ENCODE measurements around the gene ZCRB1.

ZCRB1 gene

GRCh38 chr12:42327227-42327590 lies 1.3 kb upstream of the ZCRB1 start:
- DNase-seq (ENCODE audit: low read depth, low spot score): no peak

DNA sequence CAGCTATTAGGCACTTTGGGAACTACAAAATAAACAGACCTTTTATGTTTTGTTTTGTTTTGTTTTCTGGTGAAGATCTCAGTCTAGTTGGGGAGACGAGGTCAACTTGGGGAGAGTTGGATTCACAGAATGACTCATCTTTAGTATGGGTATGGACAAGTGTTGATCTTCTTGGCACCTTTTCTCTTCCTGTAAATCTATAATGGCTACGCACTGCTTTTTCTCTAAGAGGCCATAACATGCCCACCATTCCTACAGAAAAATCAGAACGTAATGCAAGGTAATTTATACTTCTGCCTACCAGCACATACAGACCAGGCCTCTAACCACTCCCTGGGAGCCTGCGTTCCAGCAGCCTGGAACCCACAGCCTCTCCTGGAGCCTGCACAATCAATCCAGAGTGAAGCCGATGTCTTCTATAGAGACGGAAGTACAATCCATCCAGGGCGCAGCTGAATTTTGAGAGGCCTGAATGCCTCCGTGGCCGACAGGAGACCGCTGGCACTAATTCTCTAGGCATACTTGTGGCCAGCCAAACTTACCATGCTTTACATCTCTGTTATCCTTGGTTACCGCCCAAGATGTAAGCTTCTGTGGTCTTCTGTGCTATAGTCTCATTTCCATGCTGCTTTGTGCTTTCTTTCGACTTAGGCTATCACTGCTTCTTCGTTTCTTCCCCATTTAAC lies 790 bp upstream of the ZCRB1 start:
- DNase-seq (ENCODE audit: low read depth, low spot score): peak; percentile 43

DNA sequence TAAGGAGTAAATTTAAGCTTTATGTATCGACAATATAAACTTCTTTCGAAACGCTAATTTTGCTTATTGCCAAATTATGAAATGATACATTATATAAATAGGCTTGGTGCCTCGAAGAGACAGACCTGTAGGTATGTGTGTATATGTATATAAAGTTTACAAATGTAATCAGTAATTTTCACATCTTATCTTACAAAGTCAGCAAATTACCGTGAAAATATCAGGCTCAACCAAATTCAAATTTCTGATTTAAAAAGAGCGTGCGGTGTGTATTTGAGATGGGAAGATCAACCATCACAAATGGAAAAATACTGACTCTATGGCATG lies 605 bp downstream of the ZCRB1 start:
- DNase-seq (ENCODE audit: low read depth, low spot score): no peak

DNA sequence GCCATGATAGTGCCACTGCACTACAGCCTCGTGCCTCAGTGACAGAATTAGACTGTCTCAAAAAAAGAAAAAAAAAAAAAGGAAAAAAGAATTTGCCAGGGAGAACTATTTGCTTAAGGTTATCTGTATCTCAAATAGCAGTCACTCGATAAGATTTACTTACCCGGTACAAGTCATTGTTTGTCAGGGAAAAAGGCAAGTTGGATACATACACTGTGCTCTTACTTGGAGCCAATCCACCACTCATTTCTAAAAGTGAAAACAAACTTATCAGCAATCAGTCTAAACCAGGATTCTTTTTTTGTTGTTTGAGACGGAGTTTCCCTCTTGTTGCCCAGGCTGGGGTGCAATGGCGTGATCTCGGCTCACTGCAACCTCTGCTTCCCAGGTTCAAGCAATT lies 2.0 kb downstream of the ZCRB1 start:
- no peak for DNase-seq (ENCODE audit: low read depth, low spot score)

DNA sequence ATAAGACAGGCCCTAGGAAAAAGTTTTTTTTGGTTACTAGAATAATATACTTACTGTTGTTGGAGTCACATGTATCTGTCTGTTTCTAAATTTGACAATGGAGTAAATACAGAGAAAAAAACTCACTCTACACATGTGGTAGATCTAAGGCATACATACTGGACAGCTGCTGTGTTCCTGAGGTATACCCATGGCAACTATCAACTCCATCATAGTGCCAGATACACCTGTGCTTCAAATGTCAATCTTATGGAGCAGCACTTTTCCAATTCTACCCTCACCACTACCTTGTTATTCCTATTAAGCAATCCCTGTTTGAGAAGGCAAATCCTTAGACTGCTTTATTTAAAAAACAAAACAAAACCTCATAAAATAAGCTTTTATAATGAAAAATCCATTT lies 3.3 kb downstream of the ZCRB1 start:
- no peak for DNase-seq (ENCODE audit: low read depth, low spot score)

DNA sequence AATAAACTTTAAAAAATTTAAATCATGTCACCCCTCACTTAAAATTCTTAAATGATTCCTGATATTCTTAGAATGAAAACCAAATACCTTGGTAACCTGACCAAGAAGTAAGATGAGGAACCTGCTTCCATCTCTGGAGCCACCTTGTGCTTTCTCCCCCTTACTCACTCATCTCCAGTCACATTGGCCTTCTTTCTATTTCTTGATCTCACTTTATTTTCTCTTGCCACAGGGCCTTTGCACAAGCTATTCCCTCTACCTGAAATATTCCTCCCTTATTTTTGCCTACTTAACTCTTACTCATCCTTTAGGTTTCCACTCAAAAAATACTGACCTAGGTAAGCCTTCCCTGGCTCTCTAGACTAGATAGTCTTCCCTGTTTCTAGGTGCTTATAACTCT lies 5.1 kb downstream of the ZCRB1 start:
- DNase-seq (ENCODE audit: low read depth, low spot score): no peak

- DNase-seq (ENCODE audit: low read depth, low spot score): no peak
Measured at GRCh38 chr12:42315108-42315507, 10.8 kb downstream of the ZCRB1 start.

- no peak for DNase-seq (ENCODE audit: low read depth, low spot score)
Measured at GRCh38 chr12:42309996-42310395, 15.9 kb downstream of the ZCRB1 start.

DNA sequence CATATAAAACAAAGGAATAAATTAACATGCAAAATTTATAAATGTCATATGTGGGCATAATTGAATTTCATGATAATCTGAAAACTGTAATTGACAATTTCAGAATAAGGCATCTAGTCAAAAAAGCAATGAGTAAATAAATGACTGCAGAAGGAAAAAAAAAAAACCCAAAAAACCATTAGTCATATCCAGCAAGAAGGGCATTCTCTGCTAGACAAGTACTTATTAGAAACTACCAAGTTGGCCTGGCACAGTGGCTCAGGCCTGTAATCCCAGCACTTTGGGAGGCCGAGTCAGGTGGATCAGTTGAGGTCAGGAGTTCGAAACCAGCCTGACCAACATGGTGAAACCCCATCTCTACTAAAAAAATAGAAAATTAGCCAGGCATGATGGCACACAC lies 17.5 kb downstream of the ZCRB1 start:
- no peak for DNase-seq (ENCODE audit: low read depth, low spot score)

DNA sequence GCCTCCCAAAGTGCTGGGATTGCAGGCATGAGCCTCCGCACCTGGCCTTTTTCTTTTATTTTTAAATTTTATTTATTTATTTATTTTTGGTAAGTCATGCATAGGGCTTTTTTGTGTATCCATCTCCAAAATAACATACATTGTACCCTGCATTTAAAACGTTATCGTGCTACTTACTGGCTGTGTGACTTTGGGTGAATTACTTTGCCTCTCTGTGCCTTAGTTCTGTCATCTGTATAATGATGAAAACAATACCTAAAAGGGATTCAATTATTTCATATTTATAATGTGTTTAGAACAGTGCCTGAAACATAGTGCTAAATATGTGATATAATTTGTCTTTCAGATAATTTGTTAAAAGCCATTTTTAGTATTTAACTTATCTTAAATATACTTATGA lies 19.6 kb downstream of the ZCRB1 start:
- no peak for DNase-seq (ENCODE audit: low read depth, low spot score)

- no peak for DNase-seq (ENCODE audit: low read depth, low spot score)
Measured at GRCh38 chr12:42299392-42300308, 26.2 kb downstream of the ZCRB1 start.

DNA sequence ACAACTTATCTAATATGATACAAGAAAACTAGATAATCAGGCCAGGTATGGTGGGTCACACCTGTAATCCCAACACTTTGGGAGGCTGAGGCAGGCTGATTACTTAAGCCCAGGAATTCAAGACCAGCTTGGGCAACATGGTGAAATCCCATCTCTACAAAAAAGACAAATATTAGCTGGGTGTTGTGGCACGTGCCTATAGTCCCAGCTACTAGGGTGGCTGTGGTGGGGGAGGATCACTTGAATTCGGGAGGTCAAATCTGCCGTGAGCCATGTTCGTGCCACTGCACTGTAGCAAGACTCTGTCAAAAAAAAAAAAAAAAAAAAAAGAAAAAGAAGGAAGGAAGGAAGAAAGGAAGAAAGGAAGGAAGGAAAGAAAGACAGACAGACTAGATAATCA lies 27.0 kb downstream of the ZCRB1 start:
- no peak for DNase-seq (ENCODE audit: low read depth, low spot score)

DNA sequence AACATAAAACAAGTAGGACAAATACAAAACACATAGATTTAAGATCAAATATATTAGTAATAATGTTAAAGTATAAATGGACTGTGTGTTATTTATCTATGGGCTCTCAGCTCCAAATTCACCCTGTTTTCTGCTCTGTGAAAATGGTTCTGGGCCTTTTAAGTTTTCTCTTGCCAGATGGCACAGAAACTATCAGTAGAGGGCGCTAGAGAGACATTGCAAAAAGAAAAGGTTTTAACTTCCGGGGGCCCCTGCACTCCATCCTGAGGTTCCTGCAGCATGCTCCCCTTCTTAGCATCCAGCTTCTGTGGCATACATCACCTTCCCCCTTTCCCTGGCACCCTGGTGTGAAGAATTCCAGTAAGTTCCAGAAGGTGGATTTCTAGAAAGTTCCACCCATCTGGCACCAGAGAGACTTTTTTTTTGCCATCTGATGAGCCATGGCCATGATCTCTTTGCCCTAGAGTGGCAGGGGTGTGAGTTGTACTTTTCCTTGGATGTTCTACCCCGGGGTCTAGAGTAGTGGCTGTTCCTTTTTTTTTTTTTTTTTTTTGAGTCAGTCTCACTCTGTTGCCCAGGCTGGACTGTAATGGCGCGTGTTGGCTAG lies 29.3 kb downstream of the ZCRB1 start:
- DNase-seq (ENCODE audit: low read depth, low spot score): peak; percentile 10

GRCh38 chr12:42291680-42292079 lies 34.2 kb downstream of the ZCRB1 start:
- DNase-seq (ENCODE audit: low read depth, low spot score): no peak

DNA sequence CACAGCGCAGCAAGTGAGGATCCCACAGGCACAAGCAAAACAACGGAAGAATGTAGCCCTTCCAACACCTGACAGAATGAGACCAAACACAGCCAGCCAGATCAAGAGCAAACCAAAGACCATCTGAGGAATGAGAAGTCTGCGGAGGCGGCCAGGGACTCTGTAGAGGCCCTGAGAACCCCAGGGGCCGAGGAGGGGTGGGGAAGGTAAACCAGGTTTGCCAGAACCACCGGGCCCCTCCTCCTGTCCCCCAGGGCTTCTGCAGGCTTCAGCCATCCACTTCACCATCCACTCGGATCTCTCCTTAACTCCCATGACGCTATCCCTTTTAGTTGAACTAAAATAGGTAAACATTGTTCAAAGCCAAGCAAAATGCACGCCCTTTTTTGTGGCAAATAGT lies 37.4 kb downstream of the ZCRB1 start:
- DNase-seq (ENCODE audit: low read depth, low spot score): peak; percentile 68

DNA sequence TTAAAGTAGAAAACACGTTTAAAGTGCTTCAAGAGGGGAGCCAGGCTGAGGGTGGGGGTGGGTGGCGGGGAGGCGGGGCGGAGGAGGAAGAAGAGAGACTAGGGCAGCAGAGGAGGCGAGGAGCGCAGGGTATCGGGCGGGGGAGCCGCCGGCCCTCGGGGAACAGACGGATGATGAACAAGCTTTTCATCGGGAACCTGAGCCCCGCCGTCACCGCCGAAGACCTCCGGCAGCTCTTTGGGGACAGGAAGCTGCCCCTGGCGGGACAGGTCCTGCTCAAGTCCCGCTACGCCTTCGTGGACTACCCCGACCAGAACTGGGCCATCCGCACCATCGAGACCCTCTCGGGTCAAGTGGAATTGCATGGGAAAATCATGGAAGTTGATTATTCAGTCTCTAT lies 39.2 kb downstream of the ZCRB1 start:
- DNase-seq (ENCODE audit: low read depth, low spot score): no peak

GRCh38 chr12:42285431-42285830 lies 40.5 kb downstream of the ZCRB1 start:
- no peak for DNase-seq (ENCODE audit: low read depth, low spot score)

GRCh38 chr12:42284876-42285275 lies 41.0 kb downstream of the ZCRB1 start:
- no peak for DNase-seq (ENCODE audit: low read depth, low spot score)

DNA sequence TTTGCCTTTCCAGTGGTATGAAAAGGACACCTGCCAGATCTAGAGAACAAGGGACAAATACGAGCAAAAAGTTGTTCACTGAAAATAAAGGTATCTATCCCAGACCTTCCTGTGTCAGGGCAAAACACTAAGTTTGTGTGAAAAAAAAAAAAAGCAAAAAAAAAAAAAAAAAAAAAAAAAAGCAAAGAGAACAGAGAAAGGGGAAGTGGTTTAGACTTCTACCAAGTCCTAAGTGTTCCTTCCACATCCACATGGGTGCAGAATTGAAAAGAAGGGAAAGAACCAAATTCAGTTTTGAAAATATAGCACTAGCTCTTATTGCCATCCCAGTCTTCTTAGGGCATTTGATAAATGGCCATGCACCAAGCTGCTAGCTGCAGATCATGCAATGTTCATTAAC lies 41.7 kb downstream of the ZCRB1 start:
- no peak for DNase-seq (ENCODE audit: low read depth, low spot score)

DNA sequence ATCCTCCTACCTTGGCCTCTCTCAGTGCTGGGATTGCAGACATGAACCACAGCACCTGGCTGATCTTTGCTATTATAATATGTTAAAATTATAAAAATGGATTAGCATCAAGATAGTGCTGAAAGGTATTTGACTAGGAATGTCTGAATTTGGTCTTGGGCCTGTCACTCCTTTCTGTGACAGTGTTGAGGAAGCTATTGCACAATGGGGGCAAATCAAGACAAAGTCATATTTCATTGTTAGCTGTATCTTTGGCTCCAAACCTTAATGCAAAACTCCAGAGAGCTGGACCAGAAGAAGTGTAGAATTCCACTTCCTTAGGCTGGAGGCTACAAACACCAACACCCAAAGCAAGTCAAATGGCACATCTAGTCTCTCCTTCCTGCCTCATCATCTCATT lies 42.2 kb downstream of the ZCRB1 start:
- no peak for DNase-seq (ENCODE audit: low read depth, low spot score)

DNA sequence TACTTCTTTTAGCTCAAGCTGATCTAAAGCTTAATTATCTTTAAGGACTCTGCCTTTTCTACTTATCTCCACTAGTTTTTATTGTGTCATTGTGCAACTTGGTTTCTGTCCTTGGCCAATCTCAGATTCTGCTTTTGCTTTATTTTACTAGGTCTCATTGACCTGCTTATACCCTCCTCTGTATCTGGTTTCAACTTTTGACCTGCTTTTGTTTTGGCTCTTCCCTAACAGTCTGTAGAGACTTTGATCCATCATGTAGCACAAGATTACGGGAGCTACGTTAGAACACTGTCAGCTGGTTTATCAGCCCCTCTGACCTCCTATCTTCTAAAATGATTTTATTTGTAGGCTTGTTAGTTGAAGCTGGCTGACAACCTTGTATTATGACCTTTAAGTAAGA lies 43.6 kb downstream of the ZCRB1 start:
- no peak for DNase-seq (ENCODE audit: low read depth, low spot score)

DNA sequence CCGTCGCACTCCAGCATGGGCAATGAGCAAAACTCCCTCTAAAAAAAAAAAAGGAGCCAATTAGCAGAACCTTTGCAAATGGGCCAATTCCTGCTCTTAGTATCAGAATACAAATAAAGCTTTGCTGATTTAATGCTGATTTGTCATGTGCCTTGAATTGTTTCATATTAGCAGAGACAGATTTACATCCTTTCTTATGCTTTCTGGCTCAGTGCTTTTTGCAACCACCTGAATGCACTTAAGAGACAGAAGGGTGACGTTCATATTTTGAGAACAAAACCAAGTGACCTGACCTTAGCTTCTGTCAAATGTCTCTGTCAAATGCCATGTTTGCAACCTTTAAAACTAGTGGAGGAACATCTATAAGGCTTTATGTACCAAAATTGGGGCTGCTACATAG lies 44.0 kb downstream of the ZCRB1 start:
- no peak for DNase-seq (ENCODE audit: low read depth, low spot score)

DNA sequence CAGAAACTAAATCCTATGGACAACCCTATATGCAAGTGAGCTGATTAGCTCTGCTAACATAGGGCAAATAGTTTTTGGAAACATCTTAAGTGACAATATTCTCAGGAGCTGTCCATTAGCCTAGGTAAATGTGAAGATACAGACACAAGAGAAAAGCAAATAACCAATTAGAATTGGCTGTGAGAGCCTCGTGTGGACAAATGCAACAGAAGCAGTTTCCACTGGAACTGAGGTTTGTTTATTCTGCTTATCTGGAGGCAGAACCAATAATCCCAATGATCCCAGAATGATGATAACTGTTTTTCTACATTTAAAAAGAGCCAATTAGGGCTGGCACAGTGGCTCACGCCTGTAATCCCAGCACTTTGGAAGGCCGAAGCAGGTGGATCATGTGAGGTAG lies 44.6 kb downstream of the ZCRB1 start:
- DNase-seq (ENCODE audit: low read depth, low spot score): no peak

Data from ELF-1 (cell line).